HG03097 (cell line): Measurements from ENCODE around the gene SLC17A2.
"Not testable (repeated sequence)": the region's sequence is repeated elsewhere in the genome, so short reads cannot be mapped to it uniquely, and the experiment has no call there.

Experiments used
- ATAC-seq: cut with Tn5 transposase; IDR thresholded peaks from one replicate; pipeline ENCODE4 v1.9.1; 2021; ENCODE audit not compliant: unreplicated experiment, low FRiP score

SLC17A2 gene

DNA sequence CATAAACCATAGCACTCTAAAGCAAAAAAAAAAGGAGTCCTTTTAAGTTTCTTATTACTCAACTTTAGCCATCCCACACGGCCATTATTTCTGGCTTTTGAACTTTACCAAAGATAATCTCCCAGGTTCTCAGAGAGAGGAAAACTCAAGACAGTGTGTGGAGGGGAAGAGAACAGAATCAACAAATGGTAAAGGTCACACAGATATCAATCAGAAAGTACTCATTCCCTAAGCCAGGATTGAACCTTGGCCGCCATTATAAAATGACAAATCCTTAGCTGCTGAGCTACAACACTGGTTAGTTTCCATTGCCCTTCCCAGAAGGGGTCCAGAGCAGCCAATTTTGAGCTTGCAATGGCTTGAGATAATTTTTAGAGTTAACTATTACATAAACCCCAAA is 22.0 kb upstream of the SLC17A2 start:
- ATAC-seq, result no peak

DNA sequence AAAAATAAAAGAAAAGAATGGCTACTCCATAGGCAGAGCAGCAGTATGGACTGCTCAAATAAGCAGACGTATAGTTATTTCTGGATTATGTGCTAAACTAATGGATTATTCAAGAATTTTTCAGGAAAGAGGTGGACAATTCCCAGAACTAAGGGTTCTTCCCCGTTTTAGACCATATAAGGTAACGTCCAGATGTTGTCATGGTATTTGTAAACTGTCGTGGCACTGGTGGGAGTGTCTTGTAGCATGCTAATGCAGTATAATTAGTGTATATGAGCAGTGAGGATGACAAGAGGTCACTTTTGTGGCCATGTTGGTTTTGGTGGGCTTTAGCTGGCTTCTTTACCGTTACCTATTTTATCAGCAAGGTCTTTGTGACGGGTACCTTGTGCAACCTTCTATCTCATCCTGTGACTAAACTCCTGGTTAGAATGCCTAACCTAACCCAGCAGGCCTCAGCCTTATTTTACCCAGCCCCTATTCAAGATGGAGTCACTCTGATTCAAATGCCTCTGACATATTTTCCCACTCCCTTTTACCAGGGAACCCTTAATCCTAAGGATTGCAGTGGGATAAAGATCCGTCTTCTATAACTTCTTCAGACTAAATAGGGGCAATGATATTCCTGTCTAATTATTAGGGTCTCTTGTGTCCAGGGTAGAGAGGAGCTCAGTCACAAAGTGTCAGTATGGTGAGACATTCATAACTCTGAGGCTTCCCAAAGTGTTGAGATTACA is 21.0 kb upstream of the SLC17A2 start:
- ATAC-seq, result no peak

DNA sequence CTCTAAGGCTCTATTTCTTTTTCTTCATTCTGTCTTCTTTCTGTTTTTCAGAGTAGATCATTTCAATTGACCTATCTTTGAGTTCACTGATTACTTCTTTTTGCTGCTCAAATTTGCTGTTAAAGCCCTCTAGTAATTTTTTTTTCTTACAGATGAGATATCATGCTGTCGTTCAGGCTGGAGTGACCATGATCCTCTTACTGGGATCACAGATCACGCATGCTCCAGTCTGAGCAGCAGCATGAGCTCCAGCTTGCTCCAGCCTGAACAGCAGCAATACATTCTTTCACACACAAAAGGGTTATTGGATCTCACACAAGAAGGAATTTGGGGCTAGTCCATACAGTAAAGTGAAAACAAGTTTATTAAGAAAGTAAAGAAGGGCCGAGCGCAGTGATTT is 19.8 kb upstream of the SLC17A2 start:
- ATAC-seq, result no peak

DNA sequence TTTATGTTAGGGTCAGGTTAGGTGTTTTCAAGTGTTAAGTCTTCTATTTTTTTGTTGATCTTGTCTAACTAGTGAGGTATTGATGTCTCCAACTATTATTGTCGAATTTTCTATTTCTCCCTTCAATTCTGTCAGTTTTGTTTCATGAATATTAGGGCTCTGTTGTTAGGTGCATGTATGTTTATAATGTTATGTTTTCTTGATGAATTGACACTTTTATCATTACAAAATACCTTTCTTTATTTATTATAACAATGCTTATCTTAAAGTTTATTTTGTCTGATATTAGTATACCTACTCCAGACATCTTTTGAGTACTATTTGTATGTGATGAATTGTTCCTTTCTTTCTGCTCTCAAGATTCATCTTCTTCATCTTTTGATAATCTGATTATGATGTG is 19.2 kb upstream of the SLC17A2 start:
- ATAC-seq, result no peak

DNA sequence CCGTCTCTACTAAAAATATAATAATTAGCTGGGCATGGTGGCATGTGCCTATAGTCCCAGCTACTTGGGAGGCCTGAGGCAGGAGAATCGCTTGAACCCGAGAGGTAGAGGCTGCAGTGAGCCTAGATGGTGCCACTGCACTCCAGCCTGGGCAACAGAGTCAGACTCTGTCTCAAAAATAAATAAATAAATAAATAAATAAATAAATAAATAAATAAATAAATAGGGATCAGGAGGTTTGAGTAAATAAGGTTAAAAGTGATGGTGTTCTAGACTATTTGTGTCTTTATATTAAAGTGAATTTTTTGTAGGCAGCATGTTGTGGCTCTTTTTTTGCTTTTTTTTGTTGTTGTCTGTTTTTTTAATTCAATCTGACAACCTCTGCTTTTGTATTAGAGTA is 17.0 kb upstream of the SLC17A2 start:
- not testable (repeated sequence) for ATAC-seq

DNA sequence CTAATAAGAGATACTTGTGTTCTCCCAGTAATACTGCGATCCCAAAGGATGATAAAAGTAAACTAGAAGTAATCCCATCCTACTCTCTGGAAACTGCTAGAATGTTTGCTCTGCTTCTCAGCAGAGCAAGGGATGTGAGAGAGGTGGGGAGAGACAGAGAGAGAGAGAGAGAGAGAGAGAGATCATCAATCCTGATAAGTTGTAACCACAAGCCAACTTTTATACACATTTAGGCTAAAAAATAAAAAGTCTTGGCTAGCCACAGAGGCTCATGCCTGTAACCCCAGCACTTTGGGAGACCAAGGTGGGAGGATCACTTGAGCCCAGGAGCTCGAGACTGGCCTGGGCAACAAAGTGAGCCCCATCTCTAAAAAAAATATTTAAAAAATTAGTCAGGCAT is 16.1 kb upstream of the SLC17A2 start:
- ATAC-seq, result no peak

DNA sequence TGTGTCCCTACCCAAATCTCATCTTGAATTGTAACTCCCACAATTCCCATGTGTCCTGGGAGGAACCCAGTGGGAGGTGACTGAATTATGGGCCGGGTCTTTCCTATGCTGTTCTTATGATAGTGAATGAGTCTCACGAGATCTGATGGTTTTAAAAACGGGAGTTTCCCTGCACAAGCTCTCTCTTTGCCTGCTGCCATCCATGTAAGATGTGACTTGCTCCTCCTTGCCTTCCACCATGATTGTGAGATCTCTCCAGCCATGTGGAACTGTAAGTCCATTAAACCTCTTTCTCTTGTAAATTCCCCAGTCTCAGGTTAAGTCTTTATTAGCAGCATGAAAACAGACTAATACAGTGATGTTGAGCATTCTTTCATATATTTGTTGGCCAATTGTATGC is 15.2 kb upstream of the SLC17A2 start:
- ATAC-seq, result not testable (repeated sequence)

DNA sequence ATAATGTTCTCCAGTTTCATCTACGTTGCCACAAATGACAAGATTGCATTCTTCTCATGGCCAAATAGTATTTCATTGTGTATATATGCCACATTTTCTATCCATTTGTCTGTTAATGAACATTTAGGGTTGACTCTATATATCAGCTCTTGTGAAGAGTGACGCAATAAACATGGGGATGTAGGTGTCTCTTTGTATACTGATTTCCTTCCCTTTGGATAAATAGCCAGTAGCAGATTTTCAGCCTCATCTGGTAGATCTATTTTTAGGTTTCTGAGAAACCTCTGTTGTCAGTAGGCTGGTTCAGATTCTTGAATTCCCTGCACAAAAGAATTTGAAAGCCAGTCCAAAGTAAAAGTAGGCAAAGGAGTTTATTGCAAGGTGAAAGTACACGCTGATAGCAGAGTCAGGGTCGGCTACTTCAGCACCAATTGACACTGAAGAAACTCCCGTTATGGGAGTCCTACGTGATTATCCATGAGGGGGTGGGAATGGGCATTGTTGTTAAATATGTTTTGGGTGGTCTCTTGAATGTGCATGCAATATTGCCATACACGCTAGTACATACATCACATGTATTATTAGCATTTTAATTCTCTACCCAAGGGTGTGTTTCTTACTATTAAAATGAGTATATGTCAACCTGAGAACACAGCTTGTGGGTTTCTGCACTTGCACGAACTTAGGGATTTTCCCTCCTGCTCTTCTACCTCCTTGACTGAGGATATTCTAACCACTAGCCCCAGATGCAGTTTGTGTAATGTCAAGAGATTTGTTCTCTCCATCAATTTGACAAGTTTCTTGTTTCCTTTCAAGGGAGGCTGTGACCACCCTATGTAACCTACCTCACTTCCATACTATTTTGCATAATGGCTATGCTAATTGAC is 14.4 kb upstream of the SLC17A2 start:
- peak; percentile 73 for ATAC-seq

DNA sequence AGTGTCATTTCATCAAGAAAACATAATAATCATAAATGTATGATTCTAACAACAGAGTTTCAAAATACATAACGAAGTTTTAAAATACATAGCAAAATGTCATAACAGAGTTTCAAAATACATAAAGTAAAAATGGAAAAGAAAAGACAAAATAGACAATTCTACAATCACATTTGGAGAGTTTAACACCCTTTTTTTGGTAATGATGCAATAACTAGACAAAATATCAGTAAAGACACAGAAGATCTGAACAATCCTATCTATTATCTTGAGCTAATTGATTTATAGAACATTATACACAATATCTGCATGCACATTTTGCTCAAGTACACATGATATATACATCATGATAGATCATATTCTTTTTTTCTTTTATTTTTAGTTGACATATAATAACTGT is 13.4 kb upstream of the SLC17A2 start:
- no peak for ATAC-seq

DNA sequence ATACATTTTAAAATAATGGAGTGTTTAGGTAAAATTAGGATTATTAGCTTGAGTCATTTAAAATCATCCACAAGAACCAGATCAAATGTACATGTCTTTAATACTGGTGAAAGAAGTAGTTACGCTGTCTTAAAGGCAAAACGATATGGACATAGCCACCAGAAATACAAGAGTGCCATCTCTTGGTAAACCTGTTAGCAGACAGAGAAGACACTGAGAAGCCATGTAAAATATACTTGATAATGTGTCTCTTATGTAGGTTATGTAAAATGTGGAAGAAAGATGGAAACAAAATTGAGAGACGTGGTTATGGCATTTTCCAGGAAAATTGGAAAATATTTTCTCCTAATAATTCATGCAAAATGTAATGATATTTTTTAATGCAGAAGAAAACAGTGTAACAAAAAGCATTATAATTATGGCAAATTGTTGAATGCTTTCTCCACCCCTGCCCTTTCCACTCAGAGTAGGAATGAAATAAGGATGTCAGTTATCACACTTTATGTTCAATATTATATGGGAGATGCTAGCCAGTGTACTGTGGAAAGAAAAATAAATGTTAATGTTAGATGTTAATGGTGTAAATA is 12.2 kb upstream of the SLC17A2 start:
- no peak for ATAC-seq

DNA sequence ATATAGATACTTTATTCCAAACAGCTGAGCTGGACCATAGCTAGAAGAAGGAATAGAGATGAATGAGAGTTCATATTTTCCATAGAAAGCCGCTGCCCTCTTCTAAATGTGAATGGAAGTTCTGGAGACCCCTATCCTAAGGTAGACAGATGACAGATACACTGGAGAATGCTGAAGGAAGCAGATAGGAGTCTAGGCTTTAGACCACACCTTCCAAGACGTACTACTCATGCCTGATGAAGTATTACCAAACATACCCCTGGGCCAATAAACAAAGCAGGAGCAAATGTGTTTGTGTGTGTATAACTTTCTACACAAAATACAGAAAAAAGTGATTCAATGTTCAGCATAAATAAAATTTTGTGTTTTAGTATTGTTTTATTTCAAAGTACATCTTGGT is 9.1 kb upstream of the SLC17A2 start:
- ATAC-seq, result no peak

DNA sequence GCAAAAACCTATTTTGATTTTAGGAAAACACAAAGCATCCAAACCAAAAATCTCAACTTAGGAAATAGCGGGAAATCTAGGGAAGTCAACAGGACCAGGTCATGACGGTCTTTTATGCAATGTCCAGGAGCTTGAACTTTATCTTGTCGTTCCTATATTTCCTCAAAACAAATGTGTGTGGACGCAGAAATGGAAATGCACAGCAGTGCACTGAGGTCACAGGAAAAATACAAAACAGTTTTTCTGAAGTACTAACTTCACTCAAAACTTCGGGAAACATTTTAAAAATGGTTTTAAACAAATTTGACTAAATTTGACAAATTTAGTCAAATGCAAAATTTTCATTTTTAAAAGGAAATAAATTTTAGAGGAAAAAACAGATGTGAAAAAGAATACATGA is 5.5 kb upstream of the SLC17A2 start:
- no peak for ATAC-seq

DNA sequence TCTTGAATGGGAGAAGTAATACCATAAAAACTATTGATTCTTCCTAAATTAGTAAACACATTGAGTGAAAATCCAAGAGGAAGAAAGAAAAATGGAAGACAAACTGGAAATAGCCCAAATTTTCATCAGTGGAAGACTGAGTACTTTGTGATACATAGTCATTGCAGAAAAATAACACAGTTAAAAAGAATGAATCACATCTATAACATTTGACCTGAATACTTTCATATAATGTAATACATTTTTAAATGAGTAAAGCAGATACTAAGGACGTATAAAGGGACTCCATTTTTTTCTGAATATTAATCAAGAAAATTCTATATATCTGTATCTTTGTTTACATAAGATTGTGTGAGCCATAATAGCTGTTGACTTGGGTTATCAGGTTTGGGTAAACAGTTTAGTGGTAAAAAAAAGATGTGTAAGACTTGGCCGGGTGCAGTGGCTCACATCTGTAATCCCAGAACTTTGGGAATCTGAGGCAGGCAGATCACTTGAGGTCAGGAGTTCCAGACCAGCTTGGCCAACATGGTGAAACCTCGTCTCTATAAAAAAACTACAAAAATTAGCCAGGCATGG is 4.3 kb upstream of the SLC17A2 start:
- no peak for ATAC-seq

DNA sequence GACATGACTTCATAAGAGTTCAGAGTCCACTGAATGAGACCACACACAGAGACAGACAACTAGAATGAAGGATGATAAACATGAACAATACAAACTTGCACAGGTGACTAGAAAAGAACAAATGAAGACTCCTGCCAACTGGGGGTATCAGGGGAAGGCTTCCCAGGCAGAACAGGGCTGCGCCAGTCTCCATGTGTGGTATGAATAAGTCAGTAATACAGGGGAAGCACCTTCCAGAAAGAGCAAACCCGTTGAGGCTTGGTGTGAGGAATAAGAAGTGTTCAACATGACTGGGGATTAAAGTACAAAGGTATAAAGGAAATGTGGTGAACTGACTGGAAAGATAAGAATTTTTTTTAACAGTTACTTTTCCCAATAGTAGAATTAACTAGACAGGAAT is 3.7 kb upstream of the SLC17A2 start:
- no peak for ATAC-seq

DNA sequence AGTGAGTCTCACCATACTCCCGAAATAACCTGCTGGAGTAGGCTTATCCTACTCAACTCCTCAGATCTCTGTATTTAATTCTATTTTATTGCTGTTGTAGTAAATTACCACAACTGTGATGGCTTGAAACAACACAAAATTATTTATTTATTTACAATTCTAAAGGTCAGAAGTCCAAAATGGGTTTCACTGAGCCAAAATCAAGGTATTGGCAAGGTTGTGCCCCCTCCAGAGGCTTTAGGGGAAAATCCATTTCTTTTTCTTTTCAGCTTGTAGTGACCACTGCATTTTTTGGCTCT is 869 bp upstream of the SLC17A2 start:
- no peak for ATAC-seq

DNA sequence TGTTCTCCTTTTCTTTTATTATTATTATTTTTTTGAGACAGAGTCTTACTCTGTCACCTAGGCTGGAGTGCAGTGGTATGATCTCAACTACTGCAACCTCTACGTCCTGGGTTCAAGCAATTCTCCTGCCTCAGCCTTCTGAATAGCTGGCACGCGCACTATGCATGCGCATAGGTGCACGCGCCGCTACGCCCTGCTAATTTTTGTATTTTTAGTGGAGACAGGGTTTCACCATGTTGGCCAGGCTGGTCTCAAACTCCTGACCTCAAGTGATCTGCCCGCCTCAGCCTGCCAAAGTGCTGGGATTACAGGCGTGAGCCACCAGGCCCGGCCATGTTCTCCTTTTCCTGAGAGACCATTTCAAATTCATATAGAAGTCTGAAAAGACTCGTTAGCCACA is 706 bp downstream of the SLC17A2 start:
- not testable (repeated sequence) for ATAC-seq

DNA sequence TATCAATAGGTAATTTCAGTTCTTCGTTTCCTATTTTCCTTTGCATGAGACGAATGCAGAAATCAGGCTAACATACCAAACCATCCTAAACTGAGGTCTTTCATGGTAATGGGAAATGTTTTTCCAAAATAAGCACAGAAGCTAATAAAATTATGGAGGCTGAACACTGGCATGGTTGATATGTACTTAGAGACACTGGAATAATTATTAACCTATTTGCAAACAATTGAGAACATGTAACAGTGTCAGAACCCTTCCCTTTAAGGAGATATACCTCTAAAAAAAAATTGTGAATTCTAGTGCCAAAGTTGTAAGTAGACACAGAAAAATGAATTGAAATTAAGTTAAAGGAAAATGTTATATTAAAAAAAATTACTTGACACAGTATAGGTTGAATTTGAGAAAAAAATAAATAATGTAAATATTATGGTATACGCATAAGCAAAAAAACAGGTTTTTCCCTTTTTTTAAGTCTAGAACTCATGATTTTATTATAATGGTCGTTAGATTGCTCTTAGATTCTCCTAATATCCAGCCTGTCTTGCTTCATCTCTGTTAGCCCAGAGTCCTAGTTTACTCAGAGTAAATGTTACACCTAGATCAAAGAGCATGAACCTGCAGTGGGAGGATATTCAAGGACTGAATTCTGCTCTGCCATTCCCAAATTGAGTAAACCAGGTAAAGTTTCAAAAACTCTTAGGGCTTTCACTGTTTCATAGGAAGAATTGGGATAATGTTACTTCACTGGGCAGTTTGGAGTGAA is 1.7 kb downstream of the SLC17A2 start:
- no peak for ATAC-seq

DNA sequence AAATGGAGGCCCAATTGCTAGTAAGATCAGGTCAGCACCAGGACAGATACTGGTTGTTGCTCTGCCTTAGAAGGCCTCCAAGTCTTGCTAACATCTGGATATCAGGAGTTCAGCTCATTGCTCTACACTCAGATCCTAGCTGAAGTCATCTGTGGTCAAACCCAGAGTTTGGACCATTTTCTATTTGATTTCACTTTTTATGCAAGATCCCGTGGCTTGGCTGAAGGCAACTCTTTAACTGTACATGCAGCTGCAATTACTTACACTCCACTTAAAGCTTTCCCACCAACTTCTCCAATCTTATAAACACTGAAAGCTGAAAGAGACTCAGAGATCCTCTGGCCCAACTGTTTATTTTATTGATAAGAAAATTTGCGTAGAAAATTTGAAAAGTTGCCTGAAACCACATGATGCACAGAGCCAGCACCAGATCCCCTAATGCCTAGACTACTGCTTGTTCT is 2.7 kb downstream of the SLC17A2 start:
- ATAC-seq, result no peak

DNA sequence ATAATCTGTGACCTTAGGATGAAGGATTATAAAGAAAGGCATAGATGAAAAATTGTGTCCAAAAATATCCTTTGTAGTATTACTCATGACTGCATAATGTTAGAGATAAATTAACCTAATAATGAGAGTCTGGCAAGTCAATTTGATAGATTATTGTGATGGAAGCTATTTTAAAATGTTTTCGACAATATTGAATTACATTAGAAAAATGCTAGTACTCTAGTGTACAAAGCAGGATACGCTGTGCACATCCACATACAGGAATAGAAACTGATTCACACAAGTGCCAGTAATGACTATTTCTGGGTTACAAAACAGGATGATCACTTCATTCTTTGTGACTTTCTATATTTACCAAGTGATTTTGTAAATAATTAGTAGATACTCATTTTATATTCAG is 3.3 kb downstream of the SLC17A2 start:
- no peak for ATAC-seq

DNA sequence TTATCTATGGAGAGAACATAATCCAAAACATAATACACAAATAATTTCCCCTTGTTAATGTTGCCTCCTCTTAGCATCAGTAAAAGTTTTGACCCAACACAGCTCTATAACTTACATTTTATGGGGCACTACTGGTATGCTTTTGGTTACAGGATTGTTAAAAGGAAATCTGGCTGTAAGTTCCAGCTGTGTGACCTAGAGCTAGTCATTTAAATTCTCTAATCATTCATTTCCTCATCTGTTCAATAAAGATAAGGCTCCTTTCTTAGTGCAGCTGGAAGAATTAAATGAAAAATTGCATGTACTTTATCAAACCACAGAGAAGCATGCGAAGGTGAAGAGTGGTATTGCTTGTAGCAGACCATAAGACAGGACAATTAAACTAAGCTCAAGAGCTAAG is 4.6 kb downstream of the SLC17A2 start:
- no peak for ATAC-seq

DNA sequence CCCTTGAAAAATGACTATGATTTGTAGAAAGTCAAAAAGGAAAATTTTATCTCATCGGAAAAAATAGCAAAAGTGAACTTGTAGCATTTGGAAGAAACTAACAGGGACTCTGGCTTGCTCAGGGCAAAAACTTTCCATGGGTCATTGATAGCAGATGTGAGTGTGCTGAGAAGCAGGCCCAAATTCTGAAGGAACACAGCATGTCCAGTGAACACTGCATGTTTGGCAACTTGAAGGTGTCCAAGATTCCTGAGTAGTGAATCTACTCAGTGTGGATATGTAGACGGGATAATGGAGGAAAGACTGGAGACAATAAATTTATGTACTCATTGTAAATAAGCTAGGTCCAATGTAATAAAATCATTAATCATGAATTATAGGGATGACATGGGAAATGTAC is 8.2 kb downstream of the SLC17A2 start:
- no peak for ATAC-seq
